Activated CD4-positive, CD25-positive, alpha-beta regulatory T cell treated with anti-CD3 and anti-CD28 coated beads, Interleukin-2, amount 50 U/mL, for 16 hours (primary cell): ENCODE data around the gene NMD3.

Source experiments
- DNase-seq: peaks from one replicate; pipeline ENCODE4 v3.0.0-alpha.2; 2020; ENCODE audit warnings: low read depth, low spot score

NMD3 gene

GRCh38 chr3:161230621-161231171 lies 9.6 kb downstream of the NMD3 start:
- DNase-seq: no peak

GRCh38 chr3:161231861-161232260 lies 10.8 kb downstream of the NMD3 start:
- DNase-seq: no peak

GRCh38 chr3:161233557-161233956 lies 12.4 kb downstream of the NMD3 start:
- DNase-seq: no peak

GRCh38 chr3:161236240-161236639 lies 15.1 kb downstream of the NMD3 start:
- no peak for DNase-seq

- no peak for DNase-seq
Observed at GRCh38 chr3:161239700-161240099, 18.6 kb downstream of the NMD3 start.

GRCh38 chr3:161244538-161244937 lies 23.4 kb downstream of the NMD3 start:
- no peak for DNase-seq

GRCh38 chr3:161247049-161247448 lies 25.9 kb downstream of the NMD3 start:
- DNase-seq: no peak

- no peak for DNase-seq
Observed at GRCh38 chr3:161250116-161250515, 29.0 kb downstream of the NMD3 start.

- DNase-seq: no peak
Observed at GRCh38 chr3:161251716-161252115, 30.6 kb downstream of the NMD3 start.

- no peak for DNase-seq
Observed at GRCh38 chr3:161252143-161252542, 31.0 kb downstream of the NMD3 start.

GRCh38 chr3:161253711-161254110 lies 32.6 kb downstream of the NMD3 start:
- DNase-seq: no peak

- no peak for DNase-seq
Observed at GRCh38 chr3:161254861-161255260, 33.8 kb downstream of the NMD3 start.

- no peak for DNase-seq
Observed at GRCh38 chr3:161263057-161263456, 41.9 kb downstream of the NMD3 start.

- no peak for DNase-seq
Observed at GRCh38 chr3:161264852-161265251, 43.7 kb downstream of the NMD3 start.

- DNase-seq: no peak
Observed at GRCh38 chr3:161265916-161266571, 44.9 kb downstream of the NMD3 start.

GRCh38 chr3:161266731-161267150 lies 45.6 kb downstream of the NMD3 start:
- no peak for DNase-seq

- no peak for DNase-seq
Observed at GRCh38 chr3:161267646-161268045, 46.5 kb downstream of the NMD3 start.

GRCh38 chr3:161268601-161269000 lies 47.5 kb downstream of the NMD3 start:
- DNase-seq: no peak

GRCh38 chr3:161270991-161271390 lies 49.9 kb downstream of the NMD3 start:
- DNase-seq: no peak

GRCh38 chr3:161271646-161272045 lies 50.5 kb downstream of the NMD3 start:
- no peak for DNase-seq

- DNase-seq: no peak
Observed at GRCh38 chr3:161272524-161272923, 51.4 kb downstream of the NMD3 start.

- peak; percentile 2 for DNase-seq
Observed at GRCh38 chr3:161273589-161274218, 52.6 kb downstream of the NMD3 start.

- DNase-seq: peak; percentile 12
Observed at GRCh38 chr3:161274691-161275298, 53.7 kb downstream of the NMD3 start.
